DMS79 treated with DMSO at 0.1 percent for 48 hours (cell line): Measurements from ENCODE around the gene NUPR2.
"Not testable (repeated sequence)": the region's sequence is repeated elsewhere in the genome, so short reads cannot be mapped to it uniquely, and the experiment has no call there.

ENCODE experiments used
- DNase-seq: peaks from one replicate; lab custom pipeline; 2025; lab: John Stamatoyannopoulos, UW

The NUPR2 gene

DNA sequence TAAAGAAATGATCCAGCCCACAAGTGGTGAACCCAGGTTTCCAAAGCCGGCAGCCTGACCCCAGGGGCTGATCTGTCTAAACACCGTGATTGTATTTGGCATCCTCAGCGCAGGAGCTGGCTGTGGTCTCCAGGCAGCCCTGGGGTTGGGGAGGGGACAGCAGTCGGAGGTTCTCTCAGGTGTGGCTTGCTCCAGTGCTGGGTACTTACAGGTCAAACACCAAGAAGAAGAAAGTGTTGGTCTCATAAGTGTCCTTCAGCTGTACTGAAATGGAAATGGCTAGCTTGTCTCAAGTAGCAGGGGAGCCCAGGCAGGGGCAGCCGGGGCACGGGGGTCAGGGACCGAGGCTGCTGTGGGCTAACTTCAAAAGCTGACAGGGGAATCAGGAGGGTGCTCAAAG lies 29.5 kb downstream of the NUPR2 start:
- no peak for DNase-seq

DNA sequence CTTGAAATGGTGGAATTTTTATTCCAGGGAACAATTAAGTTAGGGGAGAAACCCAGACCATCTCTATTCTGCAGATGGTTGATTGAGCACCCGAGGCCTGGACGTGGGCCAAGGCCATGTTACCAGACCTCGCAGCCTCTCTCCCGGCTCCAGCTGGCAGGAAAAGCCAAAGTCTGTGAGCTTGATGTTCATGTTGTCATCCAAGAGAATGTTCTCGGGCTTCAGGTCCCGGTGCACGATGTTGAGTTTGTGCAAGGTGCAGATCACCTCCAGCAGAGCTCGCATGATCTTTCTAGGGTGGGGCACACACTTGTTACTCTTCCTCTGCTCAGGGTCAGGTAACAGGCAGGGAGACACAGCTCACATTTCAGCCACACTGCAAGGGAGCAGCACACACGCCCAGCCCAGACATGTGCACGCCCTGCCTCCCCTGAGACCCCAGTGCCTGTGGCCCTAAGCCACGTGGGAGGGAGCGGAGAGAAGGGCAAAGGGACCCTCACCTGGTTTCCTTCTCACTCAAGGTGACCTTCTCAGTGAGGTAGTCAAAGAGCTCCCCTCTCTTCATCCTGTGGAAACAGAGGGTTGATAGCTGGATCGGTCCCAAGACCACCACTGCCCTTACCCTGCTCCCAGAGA lies 32.9 kb downstream of the NUPR2 start:
- DNase-seq = peak; percentile 60

DNA sequence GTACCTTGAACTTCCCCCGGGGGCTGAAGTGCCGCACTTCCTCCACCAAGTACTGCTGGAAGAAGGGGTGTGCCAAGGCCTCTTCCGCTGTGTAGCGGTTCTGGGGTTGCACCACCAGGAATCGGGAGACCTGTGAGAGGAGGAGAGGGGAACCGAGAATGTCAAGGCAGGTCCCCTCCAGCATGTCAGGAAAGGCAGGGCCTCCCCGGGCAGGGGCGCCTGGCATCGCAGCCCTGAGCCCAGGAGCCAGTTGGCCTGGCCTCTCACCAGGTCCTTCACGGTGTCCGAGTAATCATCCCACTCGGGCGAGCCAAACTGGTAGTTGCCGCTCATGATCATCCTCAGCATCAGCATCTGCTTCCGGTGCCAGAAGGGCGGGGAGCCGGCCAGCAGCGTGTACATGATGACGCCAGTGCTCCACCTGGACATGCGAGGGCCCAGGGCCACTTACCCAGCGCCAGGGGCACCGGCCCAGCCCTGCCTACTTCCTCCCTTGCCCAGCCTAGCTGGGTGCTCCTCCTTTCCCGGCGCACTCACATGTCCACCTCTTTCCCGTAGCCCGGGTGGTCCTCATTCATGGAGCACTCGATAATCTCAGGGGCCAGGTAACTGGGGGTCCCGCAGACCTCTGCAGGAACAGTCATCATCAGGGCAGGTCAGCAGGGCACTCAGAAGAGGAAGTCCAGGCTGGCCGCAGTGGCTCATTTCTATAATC lies 34.4 kb downstream of the NUPR2 start:
- DNase-seq = no peak

DNA sequence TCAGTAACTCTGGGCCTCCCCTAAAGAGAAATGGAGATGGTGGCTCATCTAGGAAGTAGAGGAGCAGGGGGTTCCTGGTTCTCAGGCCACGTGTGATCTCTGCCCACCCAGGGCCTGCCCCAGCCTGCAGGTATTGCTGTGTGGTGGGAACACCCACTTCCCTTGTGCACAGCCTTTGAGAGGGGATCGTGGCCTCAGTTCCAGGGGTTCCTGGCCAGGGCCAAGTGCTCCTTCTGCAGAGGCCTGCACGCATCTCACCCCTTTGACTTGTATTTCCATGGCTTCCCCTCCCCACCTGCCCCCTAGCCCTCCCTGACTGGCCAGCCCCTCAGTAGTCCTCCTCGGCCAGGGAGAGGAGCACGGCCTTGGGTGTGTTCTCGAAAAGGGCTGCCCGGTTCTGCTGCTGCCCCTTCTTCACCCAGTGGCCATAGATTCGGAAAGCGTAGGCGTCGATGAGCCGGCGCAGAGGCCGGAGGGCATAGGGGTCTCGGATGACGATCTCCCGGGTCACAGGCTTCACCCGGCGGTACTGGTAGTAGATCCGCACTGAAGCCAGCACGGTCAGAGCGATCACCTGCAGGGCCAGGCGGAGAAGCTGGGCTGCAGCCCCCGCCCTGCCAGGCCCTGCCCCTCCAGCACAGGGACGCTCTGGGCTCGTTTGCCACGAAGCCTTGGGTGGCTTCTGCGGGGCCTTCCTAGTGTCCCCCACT lies 35.3 kb downstream of the NUPR2 start:
- not testable (repeated sequence) for DNase-seq

DNA sequence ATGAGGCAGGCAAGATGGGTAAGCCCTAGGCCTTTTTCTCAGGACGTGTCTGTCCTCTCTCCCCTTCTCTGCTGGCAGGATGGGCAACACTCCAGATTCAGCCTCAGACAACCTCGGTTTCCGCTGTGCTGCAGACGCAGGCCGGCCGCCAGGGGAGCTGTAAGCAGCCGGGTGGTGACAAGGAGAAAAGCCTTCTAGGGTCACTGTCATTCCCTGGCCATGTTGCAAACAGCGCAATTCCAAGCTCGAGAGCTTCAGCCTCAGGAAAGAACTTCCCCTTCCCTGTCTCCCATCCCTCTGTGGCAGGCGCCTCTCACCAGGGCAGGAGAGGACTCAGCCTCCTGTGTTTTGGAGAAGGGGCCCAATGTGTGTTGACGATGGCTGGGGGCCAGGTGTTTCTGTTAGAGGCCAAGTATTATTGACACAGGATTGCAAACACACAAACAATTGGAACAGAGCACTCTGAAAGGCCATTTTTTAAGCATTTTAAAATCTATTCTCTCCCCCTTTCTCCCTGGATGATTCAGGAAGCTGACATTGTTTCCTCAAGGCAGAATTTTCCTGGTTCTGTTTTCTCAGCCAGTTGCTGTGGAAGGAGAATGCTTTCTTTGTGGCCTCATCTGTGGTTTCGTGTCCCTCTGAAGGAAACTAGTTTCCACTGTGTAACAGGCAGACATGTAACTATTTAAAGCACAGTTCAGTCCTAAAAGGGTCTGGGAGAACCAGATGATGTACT lies 36.6 kb downstream of the NUPR2 start:
- DNase-seq = peak; percentile 67

DNA sequence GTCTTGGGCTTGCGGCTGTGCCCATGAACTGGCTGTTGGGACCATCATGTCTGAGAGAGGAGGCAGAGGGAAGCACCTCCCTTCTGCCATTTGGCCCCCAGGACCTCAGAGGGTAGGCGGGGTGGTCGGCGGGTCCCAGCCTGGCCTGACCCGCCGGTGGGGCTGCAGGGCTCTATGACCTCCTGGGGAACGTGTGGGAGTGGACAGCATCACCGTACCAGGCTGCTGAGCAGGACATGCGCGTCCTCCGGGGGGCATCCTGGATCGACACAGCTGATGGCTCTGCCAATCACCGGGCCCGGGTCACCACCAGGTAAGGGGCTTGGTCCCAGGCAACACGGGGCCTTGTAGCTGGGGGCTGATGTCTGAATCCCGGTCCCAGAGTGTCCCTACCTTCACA lies 38.0 kb downstream of the NUPR2 start:
- no peak for DNase-seq

DNA sequence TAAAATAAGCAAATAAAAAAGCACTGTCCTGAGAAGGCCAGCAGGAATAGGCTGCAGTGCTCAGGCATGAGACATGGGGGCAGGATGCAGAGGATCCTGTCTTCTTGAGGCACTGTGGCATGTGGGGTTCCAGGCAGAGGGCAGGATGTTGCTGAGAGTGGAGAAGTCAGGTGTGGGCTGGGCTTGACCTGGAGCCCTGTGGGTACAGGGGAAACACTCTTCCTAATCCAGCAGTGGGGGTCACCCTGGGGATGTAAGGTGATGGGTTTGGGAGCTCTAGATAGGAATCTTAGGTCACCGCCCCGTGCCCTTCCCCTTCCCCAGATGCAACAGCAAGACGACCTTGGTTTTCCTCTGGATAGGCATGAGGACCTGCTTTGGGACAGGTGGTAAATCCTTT lies 38.5 kb downstream of the NUPR2 start:
- no peak for DNase-seq

DNA sequence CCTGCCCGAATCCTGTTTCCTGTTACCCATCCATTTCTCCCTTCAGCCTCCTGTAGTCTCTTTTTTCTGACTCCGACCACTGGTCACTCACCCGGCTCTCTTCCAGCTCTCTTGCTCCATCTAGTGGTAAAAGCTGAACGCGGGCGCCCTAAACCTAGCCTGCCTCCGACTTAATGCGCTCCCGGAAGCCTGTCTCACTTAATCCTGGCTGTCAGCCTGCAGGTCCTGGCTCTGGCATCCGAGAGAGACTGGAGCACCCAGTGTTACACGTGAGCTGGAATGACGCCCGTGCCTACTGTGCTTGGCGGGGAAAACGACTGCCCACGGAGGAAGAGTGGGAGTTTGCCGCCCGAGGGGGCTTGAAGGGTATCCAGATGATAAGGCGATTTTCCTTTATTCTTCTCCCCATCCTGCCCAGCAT lies 41.8 kb downstream of the NUPR2 start:
- DNase-seq = peak; percentile 52

DNA sequence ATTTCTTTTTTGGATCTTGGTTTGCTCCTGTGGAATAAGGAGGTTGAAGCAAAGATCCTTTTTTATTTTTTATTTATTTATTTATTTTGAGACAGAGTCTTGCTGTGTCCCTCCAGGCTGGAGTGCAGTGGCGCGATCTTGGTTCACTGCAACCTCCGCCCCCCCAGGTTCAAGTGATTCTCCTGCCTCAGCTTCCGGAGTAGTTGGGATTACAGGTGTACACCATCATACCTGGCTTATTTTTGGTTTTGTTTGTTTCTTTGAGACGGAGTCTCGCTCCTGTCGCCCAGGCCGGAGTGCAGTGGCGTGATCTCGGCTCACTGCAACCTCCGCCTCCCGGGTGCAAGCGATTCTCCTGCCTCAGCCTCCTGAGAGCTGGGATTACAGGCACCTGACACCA lies 49.8 kb downstream of the NUPR2 start:
- not testable (repeated sequence) for DNase-seq
